GM18868 (cell line): ENCODE measurements around the gene ABCB9.
"Not testable (repeated sequence)": the region's sequence is repeated elsewhere in the genome, so short reads cannot be mapped to it uniquely, and the experiment has no call there.

Source experiments
- ATAC-seq: cut with Tn5 transposase; IDR thresholded peaks from one replicate; pipeline ENCODE4 v1.9.1; 2021; ENCODE audit warnings: mild to moderate bottlenecking, moderate library complexity; ENCODE audit not compliant: unreplicated experiment

The ABCB9 gene

DNA sequence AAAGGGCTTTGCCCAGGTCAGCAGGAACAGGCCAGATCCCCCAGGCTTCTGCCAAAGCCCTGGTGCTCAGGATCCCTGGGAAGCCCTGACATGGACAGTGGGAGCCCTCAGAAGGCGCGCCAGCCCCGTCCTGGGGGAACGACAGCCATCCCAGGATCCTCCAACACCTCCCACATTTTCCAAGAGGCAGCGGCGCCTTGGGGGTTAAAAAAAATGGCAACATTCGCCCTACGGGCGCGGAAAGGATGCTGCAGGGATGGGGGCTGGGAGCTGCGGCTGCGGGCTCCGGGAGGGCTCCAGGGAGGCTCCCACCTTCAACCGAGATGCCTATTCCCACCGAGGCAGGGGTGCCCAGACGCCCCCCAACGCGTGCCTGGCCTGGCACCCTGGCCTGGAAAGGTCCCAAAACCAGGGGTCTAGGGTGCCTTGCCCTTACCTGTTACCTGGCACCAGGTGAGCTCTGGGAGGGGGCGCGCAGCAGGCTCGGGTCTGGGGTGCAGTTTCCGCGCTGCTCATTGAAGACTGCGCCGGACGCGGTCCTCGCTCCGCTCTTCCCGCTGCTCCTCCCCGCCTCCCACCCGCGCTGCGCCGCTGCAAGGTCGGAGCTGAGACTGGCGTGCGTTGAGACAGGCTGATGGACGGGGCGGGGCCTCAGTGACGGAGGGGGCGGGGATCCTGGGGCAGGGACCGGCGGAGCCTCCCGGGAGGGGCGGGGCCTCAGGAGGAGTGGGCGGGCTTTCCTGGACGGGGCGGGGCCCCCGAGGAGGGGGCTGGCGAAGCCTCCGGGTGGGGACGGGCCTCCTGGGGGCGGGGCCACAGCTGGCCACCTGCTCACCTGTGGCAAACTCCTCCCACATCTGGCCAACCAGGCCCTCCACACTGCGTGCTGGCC lies at the start of gene ABCB9:
Gene ABCB9, minus strand, starts transcription at position 613 of the 892 bp plus-strand sequence. CDS start 6,228 bp downstream, outside the sequence.
- ATAC-seq = peak; percentile 68

DNA sequence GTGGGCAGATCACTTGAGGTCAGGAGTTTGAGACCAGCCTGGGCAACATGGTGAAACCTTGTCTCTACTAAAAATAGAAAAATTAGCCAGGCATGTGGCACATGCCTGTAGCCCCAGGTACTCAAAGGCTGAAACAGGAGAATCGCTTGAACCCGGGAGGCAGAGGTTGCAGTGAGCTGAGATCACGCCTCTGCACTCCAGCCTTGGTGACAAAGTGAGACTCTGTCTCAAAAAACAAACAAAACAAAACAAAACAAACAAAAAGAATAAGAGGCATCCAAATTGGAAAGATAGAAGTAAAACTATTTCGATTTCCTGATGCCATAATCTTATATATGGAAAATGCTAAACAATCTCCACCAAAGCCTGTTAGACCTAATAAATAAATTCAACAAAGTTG lies 48.2 kb upstream of the ABCB9 start:
- not testable (repeated sequence) for ATAC-seq

- ATAC-seq = no peak
Measured at GRCh38 chr12:123013185-123014095, 47.2 kb upstream of the ABCB9 start.

DNA sequence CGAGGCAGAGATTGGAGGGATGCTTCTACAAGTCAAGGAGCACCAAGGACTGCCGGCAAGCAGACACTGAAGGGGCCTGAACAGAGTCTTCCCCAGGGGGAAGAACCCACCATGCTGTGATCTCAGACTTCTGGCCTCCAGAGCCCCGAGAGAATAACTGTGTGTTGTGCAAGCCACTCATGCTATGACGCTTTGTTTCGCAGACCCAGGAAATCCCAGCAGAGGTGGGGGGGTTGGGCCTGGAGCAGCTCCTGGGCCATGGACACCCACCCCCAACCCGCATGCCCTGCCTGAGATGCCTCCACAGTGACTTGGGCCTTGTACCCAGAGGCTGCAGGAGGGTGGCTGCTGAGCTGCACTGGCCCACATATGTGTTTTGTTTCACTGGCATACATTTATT lies 45.4 kb upstream of the ABCB9 start:
- ATAC-seq = no peak

DNA sequence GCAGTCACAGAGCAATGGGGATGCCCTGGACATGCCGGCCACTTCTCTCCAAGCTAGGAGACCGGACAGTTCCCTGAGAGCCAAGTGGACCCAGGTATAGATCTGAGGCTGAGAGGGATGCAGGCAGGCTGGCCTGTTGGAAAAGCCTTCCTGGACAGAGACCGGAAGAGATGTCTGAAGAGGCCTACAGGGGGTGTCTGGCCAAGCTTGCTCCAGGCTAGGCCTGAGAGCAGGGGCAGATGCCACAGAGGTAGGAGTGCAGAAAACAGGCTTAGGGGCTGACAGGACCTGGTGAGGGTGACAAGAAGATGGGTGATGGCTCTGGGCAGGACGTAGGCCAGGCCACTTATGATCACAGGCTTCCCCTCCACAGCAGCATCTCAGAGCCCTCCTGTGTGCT lies 44.4 kb upstream of the ABCB9 start:
- no peak for ATAC-seq

DNA sequence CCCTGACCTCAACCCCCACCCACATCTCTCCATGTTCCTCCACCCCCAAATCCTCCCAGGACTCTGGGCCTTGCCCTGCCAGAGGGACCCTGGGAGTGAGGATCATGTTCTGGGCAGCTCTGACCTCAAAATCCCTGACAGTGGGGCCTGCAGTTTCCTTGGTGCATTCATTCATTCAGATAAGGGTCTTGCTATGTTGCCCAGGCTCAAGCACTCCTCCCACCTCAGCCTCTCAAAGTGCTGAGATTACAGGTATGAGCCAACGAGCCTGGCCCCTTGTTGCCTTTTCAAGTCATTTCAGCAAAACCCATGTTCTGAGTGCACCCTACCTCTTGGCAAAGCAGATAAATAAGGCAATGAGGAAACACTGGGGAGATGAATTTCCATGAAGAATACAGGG lies 43.8 kb upstream of the ABCB9 start:
- ATAC-seq = no peak

DNA sequence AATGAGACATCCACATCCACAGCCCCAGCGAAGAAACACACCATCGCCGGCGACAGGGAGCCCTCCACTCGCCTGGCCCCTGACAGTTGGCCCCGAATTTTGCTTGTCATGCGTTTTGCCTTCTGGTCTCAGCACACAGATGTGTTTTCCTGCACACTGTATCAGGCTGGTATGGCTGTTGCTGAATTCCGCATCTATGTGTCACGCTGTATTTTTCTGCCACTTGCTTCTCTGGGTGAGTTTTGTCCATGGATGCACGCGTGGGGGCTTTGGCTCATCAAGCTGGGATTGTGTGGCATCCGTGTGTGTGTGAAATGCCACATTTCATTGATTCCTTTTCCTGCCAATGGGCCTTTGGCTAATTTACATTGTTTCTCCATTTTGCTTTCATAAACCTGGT lies 40.7 kb upstream of the ABCB9 start:
- ATAC-seq = no peak

- no peak for ATAC-seq
Measured at GRCh38 chr12:123005081-123005626, 38.9 kb upstream of the ABCB9 start.

DNA sequence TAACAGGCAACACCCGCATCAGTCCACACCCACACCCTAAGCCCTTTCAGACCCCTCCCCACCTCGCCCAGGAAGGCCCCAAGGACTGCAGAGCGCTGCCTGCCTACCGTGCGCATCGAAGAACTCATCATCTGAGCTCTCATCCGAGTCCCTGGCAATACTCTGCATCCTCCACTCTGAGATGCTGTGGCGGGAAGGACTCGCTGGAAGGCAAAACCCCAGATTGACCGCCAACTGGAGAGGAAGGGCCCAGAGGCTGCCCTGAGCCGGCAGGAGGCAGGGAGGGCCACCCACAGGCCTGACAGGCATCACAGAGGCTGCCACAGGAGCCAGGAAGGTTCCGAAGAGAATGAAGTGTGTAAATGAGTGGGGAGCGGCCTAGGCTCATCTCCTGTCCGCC lies 38.0 kb upstream of the ABCB9 start:
- ATAC-seq = no peak

- no peak for ATAC-seq
Measured at GRCh38 chr12:123003257-123003656, 37.0 kb upstream of the ABCB9 start.

GRCh38 chr12:123001464-123001863 lies 35.2 kb upstream of the ABCB9 start:
- ATAC-seq = no peak

GRCh38 chr12:123000578-123000977 lies 34.3 kb upstream of the ABCB9 start:
- no peak for ATAC-seq

DNA sequence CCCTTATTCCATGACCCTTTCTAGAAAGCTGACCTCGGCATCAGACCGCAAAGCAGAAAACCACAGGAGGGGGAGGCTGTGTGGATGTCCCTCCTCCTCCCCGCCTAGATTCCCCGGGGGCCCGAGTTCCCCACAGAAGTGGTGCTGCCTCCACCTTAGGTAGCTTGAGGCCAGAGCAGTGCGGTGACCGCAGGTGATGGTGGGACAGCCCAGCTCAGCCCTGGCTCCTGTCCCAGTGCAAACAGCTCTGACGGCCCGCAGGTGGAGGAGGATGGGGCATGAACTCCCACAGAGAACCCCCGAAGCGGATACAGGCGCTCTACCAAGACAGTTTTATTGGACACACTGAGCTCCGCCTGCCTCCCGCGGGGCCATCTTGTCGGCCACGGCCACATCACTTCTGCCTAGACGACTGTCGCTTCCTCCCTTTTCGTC lies 33.7 kb upstream of the ABCB9 start:
- no peak for ATAC-seq

DNA sequence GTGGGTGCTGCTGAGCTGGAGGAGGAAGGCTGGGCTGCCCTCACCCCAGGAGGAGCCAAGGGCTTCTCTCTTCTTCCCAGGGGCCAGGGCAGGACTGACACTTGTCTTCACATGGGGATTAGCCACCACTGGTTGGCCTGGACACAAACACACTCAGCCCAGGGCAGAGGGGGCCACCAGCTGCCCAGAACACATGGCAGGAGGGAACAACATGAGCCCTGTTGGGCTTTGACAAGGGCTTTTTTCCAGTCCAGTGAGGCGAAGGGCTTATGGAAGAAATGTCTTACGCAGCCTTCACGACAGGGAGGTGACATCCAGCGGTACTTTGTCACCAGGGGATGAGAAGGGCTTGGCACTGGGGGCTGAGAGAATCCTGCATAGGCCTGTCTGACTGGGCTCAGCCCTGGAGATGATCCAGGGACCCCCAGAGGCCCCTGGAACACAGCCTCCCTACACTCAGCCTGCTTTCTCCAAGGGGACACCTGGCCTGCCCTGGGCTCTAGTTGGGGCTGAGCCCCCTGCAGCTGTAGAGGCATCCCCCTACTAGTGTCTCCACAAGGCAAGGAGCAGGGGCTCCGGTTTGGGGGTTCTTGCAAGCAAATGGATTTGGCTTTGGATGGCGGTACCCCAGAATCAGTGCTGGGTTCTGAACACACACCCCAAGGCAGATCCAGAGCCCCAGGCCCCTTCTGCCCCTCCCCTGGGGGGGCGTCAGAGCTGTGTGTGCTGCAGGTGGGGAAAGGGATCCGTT lies 33.1 kb upstream of the ABCB9 start:
- ATAC-seq = no peak

- no peak for ATAC-seq
Measured at GRCh38 chr12:122998316-122998715, 32.1 kb upstream of the ABCB9 start.

DNA sequence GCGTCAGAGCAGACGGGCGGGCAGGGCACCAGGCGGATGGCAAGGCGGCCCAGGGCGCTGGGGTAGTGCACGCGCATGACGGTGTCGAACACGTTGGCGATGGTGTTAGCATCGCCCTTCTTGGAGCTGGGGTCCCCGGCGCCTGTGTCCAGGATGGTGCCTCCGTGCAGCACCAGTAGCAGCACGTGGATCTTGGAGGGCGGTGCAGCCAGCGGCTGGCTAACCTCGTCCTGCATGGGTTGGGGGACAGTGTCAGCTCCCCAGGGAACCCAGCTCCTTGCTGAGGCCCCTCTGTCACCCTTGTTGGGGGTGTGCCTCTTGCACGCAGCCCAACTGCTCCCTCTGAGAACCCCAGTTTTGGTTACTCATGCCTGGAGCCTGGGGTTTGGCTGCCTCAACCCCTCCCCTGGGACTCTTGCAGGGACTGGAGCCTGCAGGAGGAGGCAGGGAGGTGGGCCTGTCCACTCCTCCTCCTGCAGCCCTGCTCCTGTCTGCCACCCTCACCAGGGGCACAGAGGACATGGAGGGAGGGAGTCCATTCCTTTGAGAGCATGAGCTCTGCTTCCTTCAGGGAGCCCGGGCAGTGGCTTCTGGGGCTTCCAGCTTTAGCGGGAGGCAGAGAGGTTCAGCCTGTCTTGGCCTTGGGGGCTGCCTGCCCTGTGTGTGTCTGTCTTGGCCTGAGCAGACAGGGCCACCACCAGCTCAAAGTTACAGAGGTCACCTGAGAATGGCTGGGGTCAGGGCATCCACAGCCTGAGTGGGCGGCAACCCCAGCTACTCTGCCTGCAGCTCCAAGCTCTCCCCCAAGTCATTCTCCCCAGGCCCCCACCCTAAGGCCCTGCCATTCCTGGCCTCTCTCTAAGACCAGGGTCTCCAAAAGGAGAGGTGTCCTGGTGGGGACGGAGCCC lies 31.3 kb upstream of the ABCB9 start:
- no peak for ATAC-seq

GRCh38 chr12:122996621-122997342 lies 30.5 kb upstream of the ABCB9 start:
- no peak for ATAC-seq

DNA sequence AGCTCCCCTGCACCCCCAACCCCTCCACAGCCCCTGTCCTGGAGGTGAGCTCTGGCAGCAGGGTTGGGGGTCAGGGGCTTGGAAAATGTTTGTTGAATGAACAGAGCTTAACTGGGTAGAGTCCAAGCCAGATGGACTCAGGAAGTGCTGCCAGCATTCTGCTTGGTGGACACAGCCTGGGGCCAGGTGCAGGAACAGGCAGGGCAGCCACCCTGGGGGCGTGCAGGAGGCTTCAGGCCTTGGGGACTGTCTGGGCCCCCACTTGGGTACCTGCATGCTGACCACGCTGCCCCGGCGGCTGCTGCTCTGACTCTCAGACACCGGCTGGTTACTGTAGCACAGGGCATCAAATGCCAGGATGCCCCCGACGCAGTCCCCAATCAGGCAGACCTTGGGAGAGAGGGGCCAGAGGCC lies 29.9 kb upstream of the ABCB9 start:
- no peak for ATAC-seq
